ENCODE results near the gene SIAE. TPM values are rescaled to one million over a fixed set of nuclear protein-coding genes. Genes with fewer than 3 reads are reported as not detected.

Gene SIAE
- total and polyA plus RNA-seq, 2 donors (not counting 1 experiment from before 2014, with no cell fraction given) = 3.6 to 4.5 TPM

DNA sequence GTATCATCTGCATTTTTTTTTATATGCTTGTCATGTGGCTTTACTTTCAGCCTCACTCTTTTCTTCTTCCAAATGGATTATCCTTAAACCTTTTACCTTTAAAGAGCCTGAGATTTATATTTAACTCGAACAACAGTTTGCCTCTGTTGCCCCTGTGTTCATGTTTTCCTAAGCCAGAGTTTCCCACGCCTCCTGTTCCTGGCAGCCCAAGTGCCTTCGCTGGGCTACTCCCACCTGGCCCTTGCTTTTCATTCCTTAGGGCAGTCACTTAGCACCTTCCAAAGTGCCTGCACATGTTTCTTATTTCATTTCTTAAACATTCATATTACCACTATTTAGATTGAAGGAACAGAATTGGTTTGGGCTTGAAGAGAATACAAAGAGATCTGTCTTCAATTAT lies 37.6 kb downstream of the SIAE start:
- intact Hi-C loops (cut with micrococcal nuclease) = no loop called here
- no peaks in the 10 kb centered on the region for H3K9me3 Mint-ChIP-seq (ENCODE audit: insufficient read depth)

DNA sequence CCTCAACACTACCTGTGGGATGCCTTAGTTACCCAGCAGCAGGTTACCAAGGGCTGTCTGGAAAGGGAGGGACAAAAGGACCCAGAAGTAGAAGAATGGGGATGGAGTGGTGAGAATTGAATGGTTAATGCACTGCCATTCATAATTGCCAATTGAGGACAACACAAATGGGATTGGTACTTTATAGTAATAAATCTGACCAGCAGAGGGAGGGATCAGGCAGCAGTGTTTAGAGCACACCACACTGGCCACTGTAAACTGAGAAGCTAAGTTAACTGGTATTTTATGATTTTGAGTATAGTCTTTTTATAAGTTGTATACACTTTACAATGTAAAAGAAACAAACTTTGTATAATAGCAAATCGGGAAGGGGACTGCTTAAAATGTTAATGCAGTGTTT lies 40.2 kb downstream of the SIAE start:
- Histone ChIP-seq H3K4me1 (ENCODE audit: control insufficient read depth in 2 of 2, insufficient read depth in 2 of 2, low read length in 2 of 2) (no peaks in the 10 kb centered on the region), H3K27ac (ENCODE audit: low read length in 2 of 2) (no peak overlapping the region), H4K20me1 (ENCODE audit: control insufficient read depth, insufficient read depth, low read length, poor library complexity, severe bottlenecking) (peaks cover 7% of the 10 kb centered on the region), H3K79me2 (ENCODE audit: control insufficient read depth, insufficient read depth, low read length) (no peaks in the 10 kb centered on the region), H3K27me3 (replicated peaks in 1 of 4; ENCODE audit: control extremely low read depth in 1 of 4, control insufficient read depth in 3 of 4, insufficient read depth in 4 of 4, low read length in 3 of 4) (no peaks in the 10 kb centered on the region), H3K9me3 (ENCODE audit: control extremely low read depth in 1 of 3, control insufficient read depth in 2 of 3, insufficient read depth in 1 of 3, low read length in 2 of 3) (no peaks in the 10 kb centered on the region), H3K9ac (ENCODE audit: low read length) (no peak overlapping the region), H2AFZ (ENCODE audit: insufficient read depth, low read depth, low read length, poor library complexity, severe bottlenecking) (no peak overlapping the region), H3K36me3 (replicated peaks in 1 of 2; ENCODE audit: control extremely low read depth in 1 of 2, control insufficient read depth in 1 of 2, extremely low read depth in 1 of 2, insufficient read depth in 2 of 2, low read length in 1 of 2) (peaks cover 4 to 65% of the 10 kb centered on the region in 2 experiments), H3K4me2 (replicated peaks; ENCODE audit: low read depth, low read length, poor library complexity, severe bottlenecking) (no peak overlapping the region), H3K4me3 (ENCODE audit: control extremely low read depth in 1 of 5, extremely low read depth in 1 of 5, insufficient read depth in 1 of 5, low read depth in 2 of 5, low read length in 4 of 5) (no peak overlapping the region)
- TF ChIP-seq, protein P1, sequence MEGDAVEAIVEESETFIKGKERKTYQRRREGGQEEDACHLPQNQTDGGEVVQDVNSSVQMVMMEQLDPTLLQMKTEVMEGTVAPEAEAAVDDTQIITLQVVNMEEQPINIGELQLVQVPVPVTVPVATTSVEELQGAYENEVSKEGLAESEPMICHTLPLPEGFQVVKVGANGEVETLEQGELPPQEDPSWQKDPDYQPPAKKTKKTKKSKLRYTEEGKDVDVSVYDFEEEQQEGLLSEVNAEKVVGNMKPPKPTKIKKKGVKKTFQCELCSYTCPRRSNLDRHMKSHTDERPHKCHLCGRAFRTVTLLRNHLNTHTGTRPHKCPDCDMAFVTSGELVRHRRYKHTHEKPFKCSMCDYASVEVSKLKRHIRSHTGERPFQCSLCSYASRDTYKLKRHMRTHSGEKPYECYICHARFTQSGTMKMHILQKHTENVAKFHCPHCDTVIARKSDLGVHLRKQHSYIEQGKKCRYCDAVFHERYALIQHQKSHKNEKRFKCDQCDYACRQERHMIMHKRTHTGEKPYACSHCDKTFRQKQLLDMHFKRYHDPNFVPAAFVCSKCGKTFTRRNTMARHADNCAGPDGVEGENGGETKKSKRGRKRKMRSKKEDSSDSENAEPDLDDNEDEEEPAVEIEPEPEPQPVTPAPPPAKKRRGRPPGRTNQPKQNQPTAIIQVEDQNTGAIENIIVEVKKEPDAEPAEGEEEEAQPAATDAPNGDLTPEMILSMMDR (IDR thresholded peaks at IDR 0.05) = no peak
- TF ChIP-seq EZH2 (IDR thresholded peaks at IDR 0.05; ENCODE audit: borderline replicate concordance, insufficient read depth, low read depth, low read length, poor library complexity, severe bottlenecking) = no peak
- ATAC-seq (ENCODE audit: low read depth) = no peak
- intact Hi-C loops (cut with micrococcal nuclease) = no loop called here
- POLR2A ChIA-PET = no interaction called here
- CTCF ChIA-PET = interaction anchor here (1.1 to 3.0 kb wide), 2 partner anchors 11 to 14 kb away, joined by 3 to 13 read pairs; no protein-coding TSS in a partner anchor
- peaks cover 2% of the 10 kb centered on the region for H3K4me1 Mint-ChIP-seq
- no peaks in the 10 kb centered on the region for H3K9me3 Mint-ChIP-seq (ENCODE audit: insufficient read depth)
- no peak overlapping the region for H3K4me3 Mint-ChIP-seq
- H3K27ac Mint-ChIP-seq = no peak overlapping the region
- WGBS (ENCODE audit: insufficient coverage) = no CpG with 5 or more reads among the region's 1 CpG
- DNase-seq = no peak
- H3K27me3 Mint-ChIP-seq = no peaks in the 10 kb centered on the region

More for the DNA sequence above, 37.6 kb downstream of the SIAE start:
- Histone ChIP-seq H3K4me3 (ENCODE audit: control extremely low read depth in 1 of 5, extremely low read depth in 1 of 5, insufficient read depth in 1 of 5, low read depth in 2 of 5, low read length in 4 of 5) (no peak overlapping the region), H3K9me3 (ENCODE audit: control extremely low read depth in 1 of 3, control insufficient read depth in 2 of 3, insufficient read depth in 1 of 3, low read length in 2 of 3) (no peaks in the 10 kb centered on the region), H2AFZ (ENCODE audit: insufficient read depth, low read depth, low read length, poor library complexity, severe bottlenecking) (no peak overlapping the region), H4K20me1 (ENCODE audit: control insufficient read depth, insufficient read depth, low read length, poor library complexity, severe bottlenecking) (peaks cover 7% of the 10 kb centered on the region), H3K79me2 (ENCODE audit: control insufficient read depth, insufficient read depth, low read length) (no peaks in the 10 kb centered on the region), H3K4me1 (ENCODE audit: control insufficient read depth in 2 of 2, insufficient read depth in 2 of 2, low read length in 2 of 2) (no peaks in the 10 kb centered on the region), H3K9ac (ENCODE audit: low read length) (no peak overlapping the region), H3K36me3 (replicated peaks in 1 of 2; ENCODE audit: control extremely low read depth in 1 of 2, control insufficient read depth in 1 of 2, extremely low read depth in 1 of 2, insufficient read depth in 2 of 2, low read length in 1 of 2) (peaks cover 4 to 46% of the 10 kb centered on the region in 2 experiments), H3K27me3 (replicated peaks in 1 of 4; ENCODE audit: control extremely low read depth in 1 of 4, control insufficient read depth in 3 of 4, insufficient read depth in 4 of 4, low read length in 3 of 4) (no peaks in the 10 kb centered on the region), H3K4me2 (replicated peaks; ENCODE audit: low read depth, low read length, poor library complexity, severe bottlenecking) (no peak overlapping the region), H3K27ac (ENCODE audit: low read length in 2 of 2) (no peak overlapping the region)
- TF ChIP-seq, protein P1 (IDR thresholded peaks at IDR 0.05) = no peak
- TF ChIP-seq EZH2 (IDR thresholded peaks at IDR 0.05; ENCODE audit: borderline replicate concordance, insufficient read depth, low read depth, low read length, poor library complexity, severe bottlenecking) = no peak
- DNase-seq (no peak), ATAC-seq (ENCODE audit: low read depth) (no peak)
- POLR2A ChIA-PET = no interaction called here
- H3K4me3 Mint-ChIP-seq = no peak overlapping the region
- CTCF ChIA-PET = no interaction called here
- H3K27ac Mint-ChIP-seq = no peak overlapping the region
- WGBS (ENCODE audit: insufficient coverage) = 98% methylated on average over 3 of the region's 3 CpGs
- H3K4me1 Mint-ChIP-seq = no peaks in the 10 kb centered on the region
- no peaks in the 10 kb centered on the region for H3K27me3 Mint-ChIP-seq
